Glutamatergic neuron (in vitro differentiated cells): ENCODE data around the gene HSPA12A. TPM values are rescaled to one million over a fixed set of nuclear protein-coding genes. Genes with fewer than 3 reads are reported as not detected.

Experiments used
- DNase-seq: peaks from one replicate; pipeline ENCODE4 v3.0.0; 2022
- H3K27ac Mint-ChIP-seq: one replicate; pipeline ENCODE4 v1.8.0; 2020; ENCODE audit warnings: mild to moderate bottlenecking, mixed read lengths, inconsistent platforms; ENCODE audit not compliant: unreplicated experiment
- H3K27me3 Mint-ChIP-seq: one replicate; pipeline ENCODE4 v1.8.0; 2020; ENCODE audit warnings: mild to moderate bottlenecking, moderate library complexity, mixed read lengths, inconsistent platforms; ENCODE audit not compliant: unreplicated experiment
- H3K36me3 Mint-ChIP-seq: one replicate; pipeline ENCODE4 v1.8.0; 2020; ENCODE audit warnings: mild to moderate bottlenecking, mixed read lengths, inconsistent platforms; ENCODE audit not compliant: unreplicated experiment
- H3K4me1 Mint-ChIP-seq: one replicate; pipeline ENCODE4 v1.8.0; 2020; ENCODE audit warnings: mild to moderate bottlenecking, low read depth, mixed read lengths, inconsistent platforms; ENCODE audit not compliant: unreplicated experiment
- H3K4me3 Mint-ChIP-seq: one replicate; pipeline ENCODE4 v1.8.0; 2020; ENCODE audit warnings: mild to moderate bottlenecking, mixed read lengths, inconsistent platforms; ENCODE audit not compliant: unreplicated experiment
- H3K9me3 Mint-ChIP-seq: one replicate; pipeline ENCODE4 v1.8.0; 2020; ENCODE audit warnings: mild to moderate bottlenecking, moderate library complexity, mixed read lengths, inconsistent platforms; ENCODE audit not compliant: unreplicated experiment
- total RNA-seq: library from RNA; stranded (reverse); fragmentation: NEBNext Ultra II Directional; extraction: Animal tissue kit (Norgen Biotek cat#: 25700); gene quantifications from one replicate; pipeline ENCODE4 v1.2.1, GENCODE V29; 2021; ENCODE audit not compliant: unreplicated experiment
- TF ChIP-seq, protein P1 (sequence below): fragments of 200-600 bp; sonication (generic); IDR thresholded peaks from one replicate; pipeline ENCODE4 v1.5.0; 2021; ENCODE audit not compliant: partially characterized antibody, unreplicated experiment

Gene HSPA12A
- total RNA-seq, 1 donor from 2014 or later = 75.0 TPM

DNA sequence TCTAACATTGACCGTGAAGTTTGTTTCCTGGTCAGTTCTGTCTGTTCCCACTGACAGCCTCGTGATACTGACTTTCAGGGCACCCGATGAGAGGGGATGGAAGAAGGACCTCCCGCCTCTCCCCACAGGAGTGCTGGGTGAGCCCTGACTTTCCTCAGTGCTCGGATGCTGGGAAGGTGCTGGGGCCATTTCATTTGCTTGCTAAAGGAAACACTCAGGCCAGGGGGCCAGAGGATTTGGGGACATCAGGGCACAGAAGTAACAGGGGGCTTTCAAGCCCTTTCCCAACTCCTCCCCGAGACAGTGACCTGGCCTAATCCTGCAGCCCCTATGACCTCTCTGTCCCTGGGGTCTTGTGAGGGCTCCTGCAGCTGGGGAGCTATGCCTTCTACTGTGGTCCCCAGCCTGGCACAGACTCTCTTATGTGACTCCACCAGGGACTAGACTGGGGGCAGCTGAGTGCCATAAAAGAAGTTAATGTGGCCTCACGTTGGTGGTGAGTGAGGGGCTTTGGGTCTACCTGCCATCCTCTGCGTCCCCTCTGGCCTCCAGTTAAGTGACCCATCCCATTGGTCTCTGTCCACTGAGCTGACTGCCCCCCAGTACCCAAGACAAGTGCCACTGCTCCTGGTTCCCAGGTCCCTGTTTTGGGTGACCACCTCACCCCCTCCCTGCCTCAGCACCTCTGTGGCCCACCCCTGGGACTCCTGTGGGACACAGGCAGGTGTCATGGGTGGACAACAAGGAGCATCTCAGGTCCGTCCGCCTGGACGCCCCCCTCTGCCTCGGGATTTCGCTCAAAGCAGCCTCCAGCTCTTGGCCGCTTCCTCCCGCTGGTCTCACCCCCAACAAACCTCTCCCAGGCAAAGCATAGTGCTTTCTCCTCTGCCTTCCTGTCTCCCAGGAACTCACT lies 33.4 kb upstream of the HSPA12A start:
- TF ChIP-seq, protein P1, sequence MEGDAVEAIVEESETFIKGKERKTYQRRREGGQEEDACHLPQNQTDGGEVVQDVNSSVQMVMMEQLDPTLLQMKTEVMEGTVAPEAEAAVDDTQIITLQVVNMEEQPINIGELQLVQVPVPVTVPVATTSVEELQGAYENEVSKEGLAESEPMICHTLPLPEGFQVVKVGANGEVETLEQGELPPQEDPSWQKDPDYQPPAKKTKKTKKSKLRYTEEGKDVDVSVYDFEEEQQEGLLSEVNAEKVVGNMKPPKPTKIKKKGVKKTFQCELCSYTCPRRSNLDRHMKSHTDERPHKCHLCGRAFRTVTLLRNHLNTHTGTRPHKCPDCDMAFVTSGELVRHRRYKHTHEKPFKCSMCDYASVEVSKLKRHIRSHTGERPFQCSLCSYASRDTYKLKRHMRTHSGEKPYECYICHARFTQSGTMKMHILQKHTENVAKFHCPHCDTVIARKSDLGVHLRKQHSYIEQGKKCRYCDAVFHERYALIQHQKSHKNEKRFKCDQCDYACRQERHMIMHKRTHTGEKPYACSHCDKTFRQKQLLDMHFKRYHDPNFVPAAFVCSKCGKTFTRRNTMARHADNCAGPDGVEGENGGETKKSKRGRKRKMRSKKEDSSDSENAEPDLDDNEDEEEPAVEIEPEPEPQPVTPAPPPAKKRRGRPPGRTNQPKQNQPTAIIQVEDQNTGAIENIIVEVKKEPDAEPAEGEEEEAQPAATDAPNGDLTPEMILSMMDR = no peak
- H3K9me3 Mint-ChIP-seq = peaks cover 7% of the 10 kb centered on the region
- H3K4me1 Mint-ChIP-seq = peaks cover 3% of the 10 kb centered on the region
- no peak overlapping the region for H3K4me3 Mint-ChIP-seq
- H3K36me3 Mint-ChIP-seq = no peaks in the 10 kb centered on the region
- no peak for DNase-seq
- no peak overlapping the region for H3K27ac Mint-ChIP-seq
- peaks cover 6% of the 10 kb centered on the region for H3K27me3 Mint-ChIP-seq

DNA sequence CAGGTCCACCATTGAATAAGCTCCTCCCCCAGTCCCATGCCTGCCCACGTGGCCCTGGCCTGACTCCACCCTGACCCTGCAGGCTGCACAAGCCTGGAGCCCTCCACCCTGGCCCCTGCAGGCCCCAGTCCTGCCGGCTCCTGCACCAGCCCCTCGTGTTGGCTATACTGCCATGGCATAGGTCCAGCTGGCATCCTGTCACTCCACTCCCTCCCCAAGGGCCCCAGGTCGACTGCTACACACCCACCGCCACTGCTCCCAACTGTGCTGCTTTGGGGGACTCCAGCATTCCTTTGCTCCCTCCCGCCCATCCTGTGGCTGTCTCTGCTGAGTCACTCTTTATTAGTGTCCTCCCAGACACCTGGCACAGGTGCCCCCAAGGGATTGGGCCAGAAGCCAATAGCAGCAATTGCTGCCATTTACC lies 32.4 kb upstream of the HSPA12A start:
- peaks cover 5% of the 10 kb centered on the region for H3K4me1 Mint-ChIP-seq

DNA sequence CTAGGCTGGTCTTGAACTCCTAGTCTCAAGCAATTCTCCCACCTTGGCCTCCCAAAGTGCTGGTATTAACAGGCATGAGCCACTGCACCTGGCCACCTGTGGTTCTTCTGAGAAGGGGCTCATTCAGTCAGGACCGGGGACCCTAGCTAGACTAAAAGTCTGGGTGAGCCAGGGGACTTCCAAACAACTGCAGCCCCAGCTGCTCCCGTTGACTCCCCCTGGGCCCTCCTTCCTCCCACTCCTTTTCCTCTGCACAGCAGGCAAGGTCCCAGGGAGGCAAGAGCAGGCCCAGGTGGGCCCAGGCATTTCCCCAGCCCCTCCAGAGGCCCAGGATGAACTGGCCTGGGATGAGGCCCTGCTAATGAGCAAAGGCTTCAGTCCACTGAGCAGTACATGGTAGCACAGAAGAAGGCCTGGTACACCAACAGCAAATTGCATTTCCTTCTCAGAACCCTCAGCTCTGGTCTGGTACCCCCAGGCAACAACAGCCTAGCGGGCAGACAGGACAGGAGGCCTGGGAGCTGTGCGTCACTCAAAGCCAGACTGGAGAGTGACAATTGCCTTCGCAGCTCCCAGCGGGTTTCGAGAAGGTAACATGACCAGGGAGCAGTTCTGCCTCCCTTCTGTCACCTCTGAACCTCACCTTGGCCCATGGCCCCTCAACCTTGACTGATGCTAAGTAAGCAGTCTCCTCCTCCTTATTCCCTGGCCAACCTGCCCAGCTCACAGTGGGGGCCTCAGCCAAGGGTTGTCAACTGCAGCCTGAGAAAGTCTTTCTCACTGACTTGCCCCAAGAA lies 30.7 kb upstream of the HSPA12A start:
- TF ChIP-seq, protein P1 = no peak
- no peak overlapping the region for H3K27ac Mint-ChIP-seq

More for the DNA sequence above, 32.4 kb upstream of the HSPA12A start:
- Mint-ChIP-seq H3K36me3 (peaks cover 2% of the 10 kb centered on the region), H3K4me3 (no peak overlapping the region), H3K27ac (no peak overlapping the region), H3K9me3 (peaks cover 7% of the 10 kb centered on the region), H3K27me3 (peaks cover 8% of the 10 kb centered on the region)
- TF ChIP-seq, protein P1 = no peak
- DNase-seq = no peak

DNA sequence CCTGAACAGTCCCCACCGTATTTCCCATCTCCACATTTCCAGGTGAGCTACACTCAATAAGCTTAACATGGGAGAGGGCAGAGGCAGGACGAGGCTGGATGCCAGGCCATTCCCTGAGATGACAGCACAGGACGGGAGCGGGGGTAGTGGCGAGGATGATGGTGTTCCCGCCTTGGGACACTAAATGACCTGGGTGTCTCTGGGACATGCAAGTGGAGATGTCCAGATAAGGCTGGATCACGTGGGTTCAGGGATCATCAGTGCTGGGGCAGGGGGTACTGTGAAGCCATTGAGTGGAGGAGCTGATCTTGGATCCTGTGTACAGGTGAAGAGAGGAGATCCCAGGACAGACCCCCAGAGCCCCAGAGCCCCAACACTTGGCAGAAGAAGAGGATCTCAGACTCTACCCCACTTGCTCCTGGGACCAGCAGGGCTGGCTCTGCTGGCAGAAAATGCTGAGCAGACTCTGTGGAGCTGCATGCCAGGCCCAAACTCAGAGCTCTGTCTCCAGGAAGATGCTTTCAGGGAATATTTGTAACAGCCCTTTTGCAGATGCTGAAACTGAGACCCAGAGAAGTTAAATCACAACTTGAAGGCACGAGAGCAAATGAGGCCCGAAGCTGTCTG lies 29.7 kb upstream of the HSPA12A start:
- peaks cover 13% of the 10 kb centered on the region for H3K4me1 Mint-ChIP-seq
- H3K36me3 Mint-ChIP-seq = peaks cover 12% of the 10 kb centered on the region
- no peak overlapping the region for H3K27ac Mint-ChIP-seq
- peaks cover 9% of the 10 kb centered on the region for H3K9me3 Mint-ChIP-seq
- TF ChIP-seq, protein P1 = no peak
- no peak overlapping the region for H3K4me3 Mint-ChIP-seq
- peaks cover 12% of the 10 kb centered on the region for H3K27me3 Mint-ChIP-seq
- DNase-seq = no peak

More for the DNA sequence above, 30.7 kb upstream of the HSPA12A start:
- peaks cover 4% of the 10 kb centered on the region for H3K9me3 Mint-ChIP-seq
- H3K27me3 Mint-ChIP-seq = peaks cover 9% of the 10 kb centered on the region
- DNase-seq = no peak
- H3K36me3 Mint-ChIP-seq = peaks cover 7% of the 10 kb centered on the region
- H3K4me3 Mint-ChIP-seq = no peak overlapping the region
- H3K4me1 Mint-ChIP-seq = peaks cover 9% of the 10 kb centered on the region
